HG02588 (cell line): ENCODE results near the gene CHKB.
A peak's percentile ranks its signal among the peaks of the same experiment; 100 is the strongest.

ENCODE experiments used
- ATAC-seq: cut with Tn5 transposase; IDR thresholded peaks from one replicate; pipeline ENCODE4 v1.9.1; 2021; ENCODE audit warnings: mild to moderate bottlenecking, moderate library complexity; ENCODE audit not compliant: unreplicated experiment

Gene CHKB

DNA sequence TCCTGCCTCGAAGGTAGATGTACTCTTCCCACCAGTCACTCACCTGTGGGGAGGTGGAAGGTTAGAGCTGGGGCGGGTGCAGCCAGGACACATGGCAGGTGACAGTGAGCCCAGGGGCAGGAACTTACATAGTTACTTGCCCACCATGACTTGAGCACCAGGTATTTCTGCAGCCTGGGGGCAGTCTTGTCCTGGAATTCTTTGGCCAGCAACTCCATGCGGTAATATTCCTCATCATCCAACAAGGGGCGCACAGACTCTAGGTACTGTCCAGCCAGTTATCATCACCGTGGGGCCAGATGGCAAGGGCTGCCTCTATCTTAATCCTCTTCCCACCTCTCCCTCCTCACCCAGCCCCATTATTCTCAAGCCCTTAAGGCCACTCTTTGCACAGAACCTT lies 6.6 kb downstream of the CHKB start:
- no peak for ATAC-seq

DNA sequence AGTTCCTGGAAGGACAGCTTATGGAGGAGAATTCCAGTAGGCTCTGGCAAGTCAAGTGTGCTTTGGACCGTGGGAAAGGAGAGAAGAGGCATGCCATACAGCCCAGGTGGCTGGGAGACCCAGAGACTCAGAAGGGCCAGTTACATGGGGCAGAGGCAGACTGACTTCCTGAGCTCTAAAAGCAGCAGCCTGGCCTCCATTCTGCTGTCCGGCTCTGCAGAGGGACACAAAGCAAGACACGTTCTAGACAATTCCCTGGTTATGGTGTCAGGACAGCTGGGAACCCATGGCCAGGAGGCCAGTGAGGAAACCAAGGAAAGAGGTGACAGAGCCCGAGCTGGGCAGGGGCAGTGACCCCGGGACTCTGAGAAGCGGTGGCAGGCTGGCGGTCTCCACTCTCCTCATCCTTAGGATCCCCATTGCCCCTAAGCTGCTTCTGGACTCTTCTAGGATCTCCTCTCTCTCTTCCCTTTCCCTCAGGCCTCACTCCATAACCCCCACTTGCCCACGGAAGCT lies 7.2 kb downstream of the CHKB start:
- ATAC-seq: no peak

DNA sequence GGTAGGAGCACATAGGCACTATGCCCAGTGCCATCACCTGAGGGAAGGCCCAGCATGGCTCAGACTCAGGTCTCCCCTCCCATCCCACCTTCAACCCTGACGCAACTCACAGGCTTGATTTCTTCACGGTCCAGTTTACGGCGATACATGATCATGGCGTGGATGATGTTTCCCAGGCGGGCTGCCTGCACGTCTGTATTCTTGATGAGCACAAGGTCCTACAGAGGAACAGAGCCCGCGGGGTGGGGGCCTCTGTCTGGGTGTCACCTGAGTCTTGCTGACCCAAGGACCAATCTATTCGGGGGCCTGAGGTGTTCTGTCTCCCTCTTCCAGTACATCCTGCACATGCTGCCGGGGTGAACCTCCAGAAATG lies 8.3 kb downstream of the CHKB start:
- no peak for ATAC-seq

DNA sequence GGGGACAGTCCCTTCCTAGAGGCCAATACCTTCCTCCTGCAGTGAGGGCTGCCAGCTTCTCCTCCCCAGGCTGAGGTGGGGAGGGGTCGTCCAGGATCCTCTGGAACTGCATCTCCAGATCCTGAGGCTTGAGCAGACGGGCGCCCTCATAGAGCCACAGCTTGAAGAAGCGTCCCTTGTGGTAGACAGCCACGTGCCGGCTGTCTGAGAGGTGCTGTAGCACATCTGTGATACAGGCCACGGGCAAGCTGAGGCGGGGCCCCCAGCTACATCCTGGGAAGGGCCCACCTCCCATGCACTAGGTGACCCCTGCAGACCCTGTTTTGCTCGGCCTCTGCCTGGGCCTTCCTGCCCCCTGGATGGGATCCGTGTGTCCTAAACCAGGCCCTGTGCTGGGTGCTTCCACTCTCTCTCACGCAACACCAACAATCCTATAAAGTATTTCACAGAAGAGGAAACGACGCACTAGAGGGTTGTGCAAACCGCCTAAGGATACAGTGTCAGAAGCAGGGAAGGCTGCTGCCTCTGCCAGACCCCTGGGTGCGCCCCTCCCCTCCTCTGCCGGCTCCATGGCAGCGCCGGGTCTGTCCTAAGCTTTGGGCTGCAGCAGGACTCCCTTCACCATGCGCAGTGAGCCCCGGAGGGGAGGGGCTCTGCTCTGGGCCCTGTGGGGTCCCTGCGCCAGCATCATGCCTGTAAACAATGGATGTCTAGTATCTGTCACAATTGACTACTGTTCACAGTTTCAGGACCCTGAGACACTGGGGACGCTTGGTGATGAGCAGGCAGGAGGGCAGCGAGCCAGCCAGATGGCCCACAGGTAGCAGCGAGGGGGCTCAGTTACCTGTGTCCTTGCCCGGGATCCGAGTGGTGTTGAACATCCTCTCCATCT lies 8.9 kb downstream of the CHKB start:
- ATAC-seq: no peak

DNA sequence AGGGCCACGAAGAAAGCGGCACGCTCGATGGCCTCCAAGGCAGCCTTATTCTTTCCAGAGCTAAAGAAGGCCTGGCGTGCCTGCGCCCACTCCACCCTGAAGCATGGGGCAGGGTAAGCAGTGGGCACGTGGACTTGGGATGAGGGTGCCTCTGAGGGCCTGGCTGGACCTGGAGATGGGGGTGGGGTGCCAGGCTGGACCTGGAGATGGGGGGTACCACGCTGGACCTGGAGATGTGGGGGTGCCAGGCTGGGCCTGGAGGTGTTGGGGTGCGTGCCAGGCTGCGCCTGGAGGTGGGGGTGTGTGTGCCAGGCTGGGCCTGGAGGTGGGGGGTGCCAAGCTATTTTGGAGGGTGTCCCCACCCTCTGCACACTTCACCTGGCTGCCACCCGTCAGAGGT lies 9.7 kb downstream of the CHKB start:
- ATAC-seq: no peak

DNA sequence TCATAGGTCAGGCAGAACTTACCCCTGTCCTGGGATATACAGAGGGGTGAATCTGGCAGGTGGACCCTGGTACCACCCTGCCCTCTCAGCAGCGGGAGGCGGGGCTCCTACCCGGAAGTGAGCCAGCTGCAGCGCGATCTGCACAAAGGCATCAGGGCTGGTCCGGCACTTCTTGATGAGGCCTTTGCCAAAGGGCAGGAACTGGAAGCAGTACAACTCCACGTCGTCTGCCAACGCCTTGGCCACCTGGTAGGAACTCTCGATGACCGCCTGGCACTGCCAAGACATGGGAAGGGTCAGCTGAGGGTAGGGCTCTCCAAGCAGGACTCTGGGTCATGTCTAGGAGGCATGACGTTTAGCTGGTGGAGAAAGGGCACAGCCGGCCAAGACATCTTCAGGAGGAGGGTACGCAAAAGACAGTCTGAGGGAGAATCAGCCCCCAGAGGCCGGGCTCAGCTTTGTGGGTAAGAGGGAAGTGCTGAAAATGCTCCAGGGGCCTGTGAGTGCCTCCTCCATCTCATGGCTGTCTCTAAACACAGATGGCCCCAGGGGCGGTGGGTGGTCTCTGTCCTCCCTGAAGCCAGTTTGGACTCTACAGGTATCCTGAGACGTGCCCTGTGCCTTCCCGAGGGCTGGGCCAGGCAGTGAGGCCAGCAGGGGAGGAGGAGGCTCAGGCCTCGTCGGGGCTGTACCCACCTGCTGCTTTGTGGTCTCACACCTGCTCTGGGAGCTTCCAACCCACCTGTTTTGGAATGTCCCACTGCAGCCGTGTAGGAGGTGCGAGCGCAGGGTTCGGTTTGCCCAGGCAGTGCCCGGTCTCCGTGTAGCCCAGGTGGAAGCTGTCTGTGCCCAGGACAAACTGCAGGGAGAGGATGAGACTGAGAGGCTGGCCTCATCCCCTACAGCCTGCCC lies 11.1 kb downstream of the CHKB start:
- ATAC-seq: no peak

DNA sequence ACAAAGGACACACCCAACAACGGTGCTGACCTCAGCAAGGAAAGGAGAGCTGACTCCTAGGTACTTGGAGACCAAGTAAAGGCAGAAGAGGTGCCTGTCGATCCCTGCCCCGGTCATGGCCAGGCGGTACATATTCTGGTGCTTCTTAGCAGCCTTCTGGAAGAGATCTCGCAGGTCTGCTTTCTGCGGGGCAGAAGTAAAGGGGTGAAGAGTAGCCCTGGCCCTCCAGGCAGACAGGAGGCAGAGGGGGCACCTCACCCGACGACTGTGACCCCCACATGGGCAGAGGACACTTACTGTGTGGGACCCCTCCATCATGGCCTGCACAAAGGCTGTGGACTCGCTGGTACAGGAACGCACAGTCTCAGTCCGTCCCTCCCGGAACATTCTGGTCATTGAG lies 11.8 kb downstream of the CHKB start:
- ATAC-seq: no peak

DNA sequence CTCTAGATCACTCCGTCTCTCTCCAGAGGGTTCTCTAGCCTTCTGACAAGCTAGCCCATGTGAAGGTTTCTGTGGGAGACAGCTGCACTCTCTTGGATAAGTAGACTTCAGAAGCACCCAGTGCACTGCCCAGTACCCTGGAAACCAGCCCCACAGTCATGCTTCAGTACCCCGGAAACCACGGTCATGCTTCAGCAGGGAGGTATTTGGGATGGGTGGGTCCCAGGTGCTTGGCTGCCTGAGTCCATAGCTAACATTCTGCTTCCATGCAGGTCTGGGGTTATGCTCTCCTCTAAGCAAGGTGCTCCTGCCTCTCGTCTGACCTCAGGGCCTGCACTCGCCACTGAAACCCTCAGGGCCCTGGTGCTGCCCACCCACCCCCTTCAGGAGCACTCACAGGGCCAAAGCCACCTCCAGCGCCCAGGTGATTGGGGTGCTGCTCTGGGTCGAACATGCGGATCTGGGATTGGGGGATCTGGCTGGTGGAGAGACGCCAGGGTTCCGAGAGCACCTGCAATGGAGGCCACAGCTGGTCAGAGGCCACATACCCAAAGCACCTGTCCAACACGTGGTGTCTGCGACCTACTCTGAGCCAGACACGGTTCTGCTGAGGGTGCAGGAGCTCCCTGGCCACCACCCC lies 12.6 kb downstream of the CHKB start:
- no peak for ATAC-seq

DNA sequence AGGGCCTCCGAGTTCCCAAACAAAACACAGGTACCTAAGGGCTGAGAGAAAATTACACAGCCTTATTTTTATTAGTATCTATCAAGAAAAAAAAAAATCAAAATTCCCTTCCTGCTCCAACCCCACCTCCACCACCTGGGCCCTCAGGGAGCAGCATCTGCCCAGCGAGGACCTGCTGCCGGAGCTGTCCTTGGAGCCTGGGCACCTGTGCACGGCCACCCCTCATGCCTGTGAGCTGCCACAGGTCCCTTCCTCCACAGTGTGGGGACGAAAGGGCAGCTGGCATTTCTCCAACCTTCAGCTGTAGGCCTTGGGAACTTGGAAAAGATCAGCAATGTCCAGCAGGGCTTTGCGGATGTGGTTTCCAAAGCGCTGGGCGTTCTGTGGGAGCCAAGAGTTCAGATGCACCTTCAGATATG lies 13.6 kb downstream of the CHKB start:
- no peak for ATAC-seq

DNA sequence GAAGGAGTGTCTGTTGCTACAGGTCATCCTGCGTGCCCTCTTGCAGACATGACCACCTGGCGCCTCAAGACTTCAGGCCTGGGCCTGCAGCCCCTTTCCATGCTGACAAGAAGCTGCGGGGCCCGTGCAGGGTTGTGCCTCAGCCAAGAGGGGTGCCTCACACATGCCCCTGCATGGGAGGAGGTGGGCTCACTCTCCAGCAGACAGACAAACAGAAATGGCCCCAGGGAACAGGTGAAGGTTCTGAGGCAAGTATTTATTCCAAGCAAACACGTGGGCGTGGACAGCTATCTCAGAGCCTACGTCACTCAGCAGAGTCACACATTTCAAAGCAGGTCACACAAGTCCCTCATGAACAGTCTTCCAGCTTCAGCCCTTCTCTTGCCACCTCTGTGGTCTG lies 14.0 kb downstream of the CHKB start:
- ATAC-seq: no peak

DNA sequence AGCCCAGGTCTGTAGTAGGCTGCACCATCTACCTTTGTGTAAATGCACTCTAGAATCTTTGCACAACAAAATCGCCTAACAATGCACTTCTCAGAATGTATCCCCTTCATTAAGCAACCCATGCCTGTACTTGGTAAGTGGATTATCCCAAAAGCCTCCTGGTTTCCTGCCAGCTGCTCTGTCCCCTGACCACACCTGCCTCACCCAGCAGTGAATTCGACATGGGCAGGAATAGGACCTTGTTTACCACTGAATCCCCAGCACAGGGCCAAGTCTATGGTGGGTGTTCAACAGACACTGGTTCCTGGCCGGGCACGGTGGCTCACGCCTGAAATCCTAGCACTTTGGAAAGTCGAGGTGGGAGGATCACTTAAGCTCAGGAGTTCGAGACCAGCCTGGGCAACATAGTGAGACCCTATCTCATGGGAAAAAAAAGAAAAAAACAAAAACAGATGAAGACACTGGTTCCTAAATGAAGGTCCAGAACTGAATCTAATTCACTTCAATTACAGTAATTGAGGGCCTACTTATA lies 14.9 kb downstream of the CHKB start:
- ATAC-seq: no peak

DNA sequence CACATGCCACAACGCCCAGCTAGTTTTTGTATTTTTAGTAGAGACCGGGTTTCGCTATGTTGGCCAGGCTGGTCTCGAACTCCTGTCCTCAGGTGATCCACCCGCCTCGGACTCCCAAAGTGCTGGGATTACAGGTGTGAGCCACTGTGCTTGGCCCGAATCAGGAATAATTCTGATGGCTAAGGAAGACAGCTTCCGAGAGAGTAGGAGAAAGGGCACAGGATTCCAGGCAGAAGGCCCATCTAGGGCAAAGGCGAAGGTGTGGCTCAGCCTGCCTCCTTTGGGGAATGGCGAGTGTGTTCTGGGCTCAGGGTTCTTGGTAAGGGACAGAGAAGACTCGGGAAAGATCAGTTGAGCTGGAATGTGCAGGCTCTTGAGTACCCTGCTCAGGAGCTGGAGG lies 18.4 kb downstream of the CHKB start:
- no peak for ATAC-seq

DNA sequence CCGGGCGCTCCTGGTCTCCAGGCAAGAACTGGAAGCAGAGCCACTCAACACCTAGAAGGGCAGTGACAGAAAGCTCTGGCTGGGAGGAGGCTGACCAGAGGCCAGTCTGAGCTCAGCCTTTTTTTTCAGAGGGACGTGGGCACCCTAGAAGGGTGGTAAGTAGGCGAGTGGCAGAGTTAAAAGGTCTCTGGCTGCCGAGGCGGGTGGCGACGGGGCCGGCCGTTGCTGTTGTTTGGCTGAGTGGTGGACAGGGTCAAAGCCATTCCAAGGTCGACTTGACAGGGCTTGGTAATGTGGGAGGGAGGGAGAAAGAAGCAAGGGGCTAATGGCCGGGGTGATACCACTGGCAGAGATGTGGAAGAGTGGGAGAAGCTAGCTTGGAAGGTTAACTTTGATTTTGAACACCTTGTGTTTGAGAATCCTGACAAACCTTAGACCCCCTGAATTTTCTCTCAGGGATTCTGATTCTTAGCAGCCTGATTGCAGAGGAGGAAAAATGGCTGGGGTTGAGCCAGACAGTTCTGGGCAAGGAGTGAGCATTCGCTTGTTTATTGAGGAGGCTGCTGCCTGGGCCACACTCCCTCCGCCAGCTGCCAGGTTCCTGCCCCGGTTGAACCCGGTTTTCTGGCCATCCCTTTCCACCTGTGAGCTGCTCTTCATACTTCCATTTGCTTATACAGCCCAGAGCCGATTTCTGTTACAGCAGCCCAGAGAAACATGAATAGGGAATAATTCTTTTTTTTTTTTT lies 19.1 kb downstream of the CHKB start:
- ATAC-seq: no peak

DNA sequence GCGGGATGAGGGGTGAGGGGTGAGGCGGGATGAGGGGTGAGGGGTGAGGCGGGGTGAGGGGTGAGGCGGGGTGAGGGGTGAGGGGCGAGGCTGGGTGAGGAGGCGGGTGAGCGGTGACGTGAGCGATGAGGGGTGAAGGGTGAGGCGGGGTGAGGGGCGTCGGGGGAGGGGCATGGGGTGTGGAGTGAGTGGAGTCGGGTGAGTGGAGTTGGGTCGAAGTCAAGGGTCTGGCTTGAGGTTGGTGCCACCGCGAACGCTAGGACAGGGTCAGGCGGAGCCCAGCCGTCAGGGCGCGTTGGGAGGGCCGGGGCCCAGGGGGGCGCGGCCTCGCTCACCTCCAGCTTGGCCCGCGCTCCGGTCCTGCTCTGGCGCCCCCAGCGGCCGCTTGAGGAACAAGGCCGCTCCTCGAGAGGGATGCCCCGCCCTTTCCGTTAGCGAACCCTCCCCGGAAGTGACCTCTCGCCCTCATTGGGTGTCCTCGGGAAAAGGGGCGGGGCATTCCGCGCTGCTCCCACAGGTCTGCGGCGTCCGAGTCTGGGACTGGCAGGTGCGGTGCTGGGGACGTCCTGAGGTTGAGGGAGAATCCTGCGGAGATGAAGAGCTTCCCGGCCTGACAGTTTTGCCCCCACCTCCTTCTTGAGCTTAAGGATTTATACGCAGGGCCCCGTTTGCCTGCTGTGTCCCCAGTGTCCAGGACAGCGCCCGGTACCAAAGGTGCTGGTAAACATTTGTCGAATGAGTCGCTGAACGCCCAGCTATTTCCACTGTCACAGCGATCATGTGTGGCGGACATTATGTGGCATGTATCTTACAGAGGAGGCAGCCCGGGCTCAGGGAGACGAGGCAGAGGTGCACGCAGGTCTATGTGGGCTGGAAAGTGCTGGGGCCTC lies 19.9 kb downstream of the CHKB start, which contains the start of gene SYCE3:
SYCE3 (minus strand) TSS at position 397 of the 890 bp plus-strand sequence. CDS start 6,514 bp downstream, outside the sequence.
- peak; percentile 94 for ATAC-seq

DNA sequence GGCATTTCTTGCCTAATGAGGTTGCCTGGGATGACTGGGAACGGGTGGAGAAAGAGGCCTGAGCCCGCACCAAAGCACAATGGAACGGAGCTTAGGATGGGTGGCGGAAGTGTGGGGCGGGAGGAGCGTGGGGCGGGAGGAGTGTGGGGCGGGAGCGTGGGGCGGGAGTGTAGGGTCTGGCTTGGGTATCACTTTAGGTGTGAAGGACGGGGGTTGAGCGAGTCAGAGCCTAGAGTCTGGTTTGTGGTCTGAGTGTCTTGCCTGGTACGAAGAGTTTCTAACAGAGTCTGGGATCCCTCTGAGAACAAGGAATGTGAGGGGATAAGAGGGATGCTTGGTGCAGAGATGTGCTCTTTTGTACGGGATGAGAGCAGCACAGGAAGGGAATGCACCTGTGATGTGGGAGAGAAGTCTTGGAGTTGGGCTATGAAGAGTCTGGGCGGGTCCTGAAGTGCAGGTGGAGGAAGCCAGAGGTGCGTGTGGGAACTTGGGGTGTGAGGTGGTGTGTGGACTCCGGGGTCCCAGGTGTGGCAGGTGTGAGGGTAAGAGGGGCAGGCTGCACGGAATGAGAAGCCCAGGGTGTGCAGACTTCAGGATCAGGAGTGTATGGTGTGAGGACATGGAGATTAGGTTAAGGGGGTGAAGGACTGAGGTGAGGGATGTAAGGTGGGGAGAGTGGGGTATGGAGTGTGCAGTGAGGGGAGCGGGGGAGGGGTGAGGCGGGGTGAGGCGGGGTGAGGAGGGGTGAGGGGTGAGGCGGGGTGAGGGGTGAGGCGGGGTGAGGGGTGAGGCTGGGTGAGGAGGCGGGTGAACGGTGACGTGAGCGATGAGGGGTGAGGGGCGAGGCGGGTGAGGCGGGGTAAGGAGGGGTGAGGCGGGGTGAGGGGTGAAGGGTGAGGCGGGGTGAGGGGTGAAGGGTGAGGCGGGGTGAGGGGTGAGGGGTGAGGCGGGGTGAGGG lies 21.0 kb downstream of the CHKB start:
- ATAC-seq: no peak

DNA sequence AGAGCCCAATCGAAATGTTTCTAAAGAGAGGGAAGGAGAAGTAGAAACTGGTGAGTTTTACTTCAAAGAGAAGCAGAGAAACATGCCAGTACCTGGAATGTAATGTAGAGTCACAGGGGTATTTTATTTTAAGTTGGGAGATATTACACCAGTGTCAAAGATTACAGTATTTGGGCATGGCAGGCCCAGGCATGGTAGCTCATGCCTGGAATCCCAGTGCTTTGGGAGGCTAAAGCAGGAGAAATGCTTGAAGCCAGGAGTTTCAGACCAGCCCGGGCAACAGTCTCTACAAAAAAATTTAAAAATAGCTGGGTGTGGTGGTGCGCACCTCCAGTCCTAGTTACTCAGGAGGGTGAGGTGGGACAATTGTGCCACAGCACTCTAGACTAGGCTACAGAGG lies 22.6 kb downstream of the CHKB start:
- ATAC-seq: no peak

DNA sequence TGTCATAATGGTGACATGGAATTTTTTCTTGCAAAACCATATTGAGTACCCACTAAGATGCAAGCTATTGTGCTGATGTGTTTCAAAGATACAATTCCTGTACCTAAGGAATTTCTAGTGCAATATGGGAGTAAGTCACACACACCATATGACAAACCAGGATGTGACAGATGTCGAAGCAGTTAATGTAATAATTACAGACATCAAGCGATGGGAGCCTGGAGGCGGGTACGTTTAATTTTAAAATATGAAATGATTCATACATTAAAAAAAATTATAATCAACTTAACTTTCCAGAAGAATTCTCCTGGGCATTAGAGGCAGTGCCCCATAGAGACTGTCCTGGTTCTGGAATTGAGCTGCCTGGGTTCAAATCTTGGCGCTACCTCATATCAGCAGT lies 25.9 kb downstream of the CHKB start:
- ATAC-seq: no peak

DNA sequence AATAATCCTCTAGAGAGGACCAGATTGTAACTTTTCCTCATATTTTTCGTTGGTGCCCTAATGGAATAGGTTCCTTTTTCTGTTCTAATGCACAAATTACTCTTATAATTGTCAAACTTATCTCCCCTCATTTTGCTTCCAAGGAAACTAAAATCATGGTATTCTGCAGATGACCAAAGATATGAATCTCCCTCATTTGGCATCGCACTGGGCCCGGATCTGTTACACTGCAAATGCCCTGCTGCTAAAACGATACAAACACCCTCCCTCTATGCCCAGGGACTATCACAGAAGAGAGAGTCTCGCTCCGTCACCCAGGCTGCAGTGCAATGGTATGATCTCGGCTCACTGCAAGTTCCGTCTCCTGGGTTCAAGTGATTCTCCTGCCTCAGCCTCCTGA lies 29.3 kb downstream of the CHKB start:
- ATAC-seq: no peak
